8988T (cell line): ENCODE measurements around the gene KRT222.

Experiments used
- DNase-seq: peaks from one replicate; pipeline ENCODE4 v3.0.0; 2011

KRT222 gene

DNA sequence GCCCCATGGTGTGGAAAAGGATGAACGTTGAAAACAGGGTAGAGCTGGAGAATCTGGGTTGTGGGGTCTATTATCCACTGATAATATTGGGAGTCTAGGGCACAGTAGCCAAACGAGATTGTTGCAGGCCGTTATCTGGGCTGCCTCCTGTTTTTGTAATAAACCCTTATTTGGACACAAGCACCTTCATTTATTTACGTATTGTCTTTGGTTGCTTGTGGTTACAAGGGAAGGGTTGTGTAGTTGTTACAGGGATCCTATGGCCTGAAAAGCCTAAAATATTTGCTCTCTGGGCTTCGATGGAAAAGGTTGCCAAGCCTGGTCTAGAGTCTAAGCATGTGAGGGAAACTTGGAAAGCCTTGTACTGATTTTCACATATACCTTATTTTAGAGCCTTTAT is 13.0 kb downstream of the KRT222 start:
- DNase-seq: no peak

DNA sequence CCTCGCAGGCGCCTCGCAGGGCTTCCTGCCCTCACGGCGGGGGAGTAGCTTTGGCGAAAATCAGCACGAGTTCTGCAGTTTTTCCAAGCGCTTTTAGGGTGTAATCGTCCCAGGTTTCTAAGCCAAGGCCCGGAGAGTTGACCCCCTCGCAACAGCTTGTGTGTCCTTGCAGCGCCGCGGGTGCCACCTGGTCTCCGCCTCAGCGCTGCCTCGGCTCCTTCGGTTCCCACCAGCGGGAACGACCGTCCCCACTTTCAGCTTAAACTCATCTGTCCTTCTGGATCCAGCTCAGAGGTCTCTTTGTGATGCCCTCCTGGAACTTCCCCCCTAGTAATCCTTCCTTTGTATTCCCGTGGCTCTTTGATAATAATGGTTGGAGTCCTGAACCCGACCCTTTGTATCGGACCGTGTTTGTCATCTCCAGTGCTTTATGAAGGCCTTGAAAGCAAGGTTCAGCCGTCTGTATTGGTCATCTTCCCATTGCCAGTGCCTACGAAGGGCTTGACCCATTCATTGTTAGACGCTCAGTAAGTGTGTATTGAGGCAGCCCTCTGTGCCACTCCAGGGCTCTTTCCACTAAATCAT is 16.5 kb downstream of the KRT222 start:
- no peak for DNase-seq

- peak; percentile 61 for DNase-seq
These were observed 17.2 kb downstream of the KRT222 start, which contains the start of gene SMARCE1 for GRCh38 chr17:40647624-40648383. Gene SMARCE1, minus strand, starts transcription at chr17:40647818. Its CDS starts 2,016 bp downstream, at chr17:40645802.

- DNase-seq: no peak
These were observed 18.0 kb downstream of the KRT222 start for GRCh38 chr17:40646791-40647623.

GRCh38 chr17:40645943-40646342 is 19.0 kb downstream of the KRT222 start:
- no peak for DNase-seq

- DNase-seq: no peak
These were observed 19.7 kb downstream of the KRT222 start for GRCh38 chr17:40645291-40645690.

DNA sequence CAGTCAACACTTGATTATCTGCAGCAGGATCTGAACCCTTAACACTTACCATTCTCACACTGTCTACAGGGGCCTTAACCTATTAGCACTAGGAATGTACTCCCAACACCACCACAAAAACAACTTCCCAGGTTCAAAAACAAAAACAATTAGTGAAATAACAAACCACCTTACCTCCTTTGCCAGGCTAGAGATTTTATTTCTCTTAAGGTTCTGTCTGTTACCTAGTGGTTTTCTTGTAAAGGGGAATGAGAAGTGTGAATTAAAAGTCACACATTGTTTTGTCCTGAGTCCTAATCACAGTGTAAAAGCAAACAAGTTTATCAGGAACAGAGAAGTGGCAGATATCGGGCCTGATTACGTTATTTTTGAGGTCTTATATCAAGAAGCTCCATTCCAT is 27.0 kb downstream of the KRT222 start:
- DNase-seq: no peak

DNA sequence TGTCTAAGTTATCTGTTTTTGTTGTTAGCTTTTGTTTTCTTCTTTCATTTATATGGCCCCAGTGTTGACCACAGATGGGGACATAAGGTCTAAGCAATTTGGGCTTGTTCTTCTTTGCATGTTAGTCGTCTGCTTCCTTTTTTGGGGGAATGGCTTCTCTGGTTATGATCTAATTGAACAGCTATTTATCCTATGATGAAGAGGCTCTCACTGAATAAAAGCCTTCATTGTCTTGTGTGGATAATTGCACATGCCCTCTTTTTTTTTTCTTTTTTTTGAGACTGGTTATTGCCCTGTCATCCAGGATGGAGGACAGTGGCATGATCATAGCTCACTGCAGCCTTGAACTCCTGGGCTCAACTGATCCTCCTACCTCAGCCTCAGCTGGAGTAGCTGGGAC is 31.1 kb downstream of the KRT222 start:
- DNase-seq: no peak

GRCh38 chr17:40632216-40632615 is 32.8 kb downstream of the KRT222 start:
- DNase-seq: no peak

DNA sequence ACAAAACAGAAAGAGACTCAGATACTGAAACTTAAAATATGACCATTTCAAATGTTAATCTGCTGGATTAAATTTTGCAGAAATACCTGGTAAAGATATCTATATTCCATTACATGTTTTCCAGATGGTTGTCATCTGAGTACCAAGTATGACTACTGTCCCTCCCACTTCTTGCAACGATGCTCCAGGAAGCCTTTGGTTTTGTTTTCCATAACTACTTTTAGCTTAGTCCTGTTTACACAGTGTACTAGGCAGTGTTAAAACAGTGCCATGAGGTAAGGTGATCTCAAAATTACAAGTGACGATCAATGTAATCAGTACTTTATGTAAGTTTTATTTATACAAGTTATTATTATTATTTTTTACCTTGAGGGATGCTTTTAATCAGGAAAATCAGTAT is 35.1 kb downstream of the KRT222 start:
- no peak for DNase-seq

GRCh38 chr17:40625311-40625710 is 39.7 kb downstream of the KRT222 start:
- no peak for DNase-seq

GRCh38 chr17:40623419-40624210 is 41.4 kb downstream of the KRT222 start:
- DNase-seq: no peak

- DNase-seq: no peak
These were observed 42.5 kb downstream of the KRT222 start for GRCh38 chr17:40622509-40622928.

- no peak for DNase-seq
These were observed 43.4 kb downstream of the KRT222 start for GRCh38 chr17:40621578-40621977.

GRCh38 chr17:40621019-40621418 is 44.0 kb downstream of the KRT222 start:
- DNase-seq: no peak

- DNase-seq: no peak
These were observed 46.0 kb downstream of the KRT222 start for GRCh38 chr17:40618754-40619625.

DNA sequence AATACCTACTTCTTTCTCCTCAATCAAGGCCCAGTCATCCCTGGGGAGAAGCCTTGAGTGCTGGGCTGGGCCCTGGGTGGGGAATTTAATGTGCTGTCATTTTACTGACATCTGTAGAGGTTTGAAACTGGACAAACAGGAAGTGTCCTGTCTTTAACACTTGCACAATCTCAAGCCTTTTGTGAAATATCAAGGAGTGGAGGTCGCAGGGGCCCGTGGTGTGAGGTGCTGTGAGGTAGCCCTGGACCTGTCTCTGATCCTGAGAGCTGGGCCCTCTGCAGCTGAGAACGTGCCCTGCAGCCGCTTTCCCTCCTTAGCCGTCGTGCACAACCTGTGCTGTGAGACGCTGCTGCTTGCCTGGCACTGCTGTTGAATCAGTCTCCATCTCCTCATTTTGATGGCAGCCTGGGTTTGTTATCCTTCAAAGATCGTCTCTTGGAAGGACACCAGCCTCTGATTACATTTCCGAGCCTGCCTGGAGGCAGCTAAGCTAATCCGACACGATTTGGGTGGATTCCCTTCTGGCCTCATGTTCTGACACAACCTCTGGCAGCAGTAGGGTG is 47.2 kb downstream of the KRT222 start:
- DNase-seq: no peak

DNA sequence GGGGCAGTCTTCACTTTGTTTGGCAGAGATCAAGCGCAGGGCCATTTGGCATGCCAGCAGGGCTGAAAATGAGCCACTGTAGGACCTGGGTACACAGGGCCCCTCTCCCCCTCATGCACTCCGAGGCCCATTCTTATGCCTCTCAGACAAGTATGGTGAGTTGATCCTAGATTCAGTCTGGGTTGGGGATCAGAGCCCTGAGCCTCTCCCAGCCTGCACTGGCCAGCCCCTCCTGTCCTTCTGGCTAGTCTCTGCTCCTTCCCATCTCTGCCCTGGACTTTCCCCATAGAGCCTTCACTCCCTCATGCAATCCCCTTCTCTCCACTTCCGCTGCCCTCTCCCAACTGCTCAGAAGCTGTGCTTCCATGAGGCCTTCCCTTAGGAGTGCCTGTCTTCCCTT is 48.4 kb downstream of the KRT222 start:
- no peak for DNase-seq

DNA sequence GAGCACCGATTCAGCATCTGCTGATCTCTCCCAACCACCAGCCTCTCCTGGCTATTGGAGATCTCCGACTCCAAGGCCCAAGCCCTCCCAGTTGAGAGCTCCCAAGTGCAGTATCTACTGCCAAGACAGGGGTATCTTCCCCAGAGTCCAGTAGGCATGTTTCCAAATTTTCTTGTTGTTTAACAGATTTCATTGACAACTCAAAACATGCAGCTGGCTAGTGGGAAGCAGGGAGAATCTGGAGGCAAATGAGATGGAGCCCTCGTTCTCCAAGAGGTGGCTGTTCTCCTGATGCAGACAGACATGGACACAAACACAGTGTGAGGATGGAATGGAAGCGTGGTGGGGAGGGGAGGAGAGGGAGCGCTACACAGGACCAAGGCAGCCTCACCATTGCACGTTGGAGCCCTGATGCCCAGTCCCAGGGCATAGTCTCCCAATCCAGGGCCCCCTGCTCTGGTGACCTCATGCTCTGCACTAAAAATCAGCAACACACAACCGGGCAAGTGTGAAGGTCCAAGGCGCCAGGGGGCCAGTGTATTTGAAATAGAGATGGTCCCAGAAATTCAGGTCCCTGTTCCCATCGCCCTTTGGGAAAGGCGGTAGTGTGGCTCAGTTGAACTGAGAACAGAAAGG is 49.0 kb downstream of the KRT222 start:
- DNase-seq: no peak

DNA sequence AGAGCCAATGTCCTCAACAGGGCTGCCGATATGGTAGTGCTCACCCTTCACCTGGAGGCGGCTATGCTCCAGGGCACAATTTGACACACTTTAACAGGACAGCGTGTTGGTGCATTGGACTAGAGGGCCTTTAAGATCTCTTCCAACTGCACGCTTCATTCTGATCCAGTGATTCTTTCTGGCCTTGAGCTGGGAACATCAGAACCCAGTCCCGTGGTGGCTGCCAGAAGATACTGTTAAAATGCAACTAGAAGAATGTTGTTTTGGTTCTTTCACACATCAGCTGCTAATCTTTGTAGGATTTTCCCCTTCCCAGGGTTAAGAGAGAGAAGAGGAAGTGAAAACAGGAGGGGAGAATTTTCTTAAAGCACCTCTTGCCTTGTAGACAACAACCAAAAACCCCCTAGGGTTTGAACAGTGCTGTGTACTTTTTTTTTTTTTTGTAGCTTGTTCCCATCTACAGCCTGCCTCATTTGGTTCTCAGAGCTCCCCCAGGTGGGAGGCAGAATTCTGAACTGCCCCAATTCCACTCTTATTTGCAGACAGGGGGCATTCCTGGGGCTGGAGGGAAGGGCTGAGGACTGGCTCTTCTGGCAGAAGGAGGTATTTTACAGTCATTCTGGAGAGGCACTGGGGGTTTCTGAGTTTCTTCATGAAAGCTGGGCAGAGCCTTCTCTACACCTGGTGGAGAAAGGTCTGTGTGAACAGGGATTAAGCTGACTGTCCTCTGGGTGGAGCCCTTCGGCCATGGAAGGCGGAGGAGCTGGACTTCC is 49.7 kb downstream of the KRT222 start:
- DNase-seq: peak; percentile 88
